Stromal cell of bone marrow (primary cell): ENCODE results near the gene HCLS1.
"Not testable (repeated sequence)": the region's sequence is repeated elsewhere in the genome, so short reads cannot be mapped to it uniquely, and the experiment has no call there.

Source experiments
- DNase-seq: peaks from one replicate; pipeline ENCODE4 v3.0.0-alpha.2; 2012; ENCODE audit warnings: low read depth

The HCLS1 gene

GRCh38 chr3:121658716-121659435 lies 1.8 kb downstream of the HCLS1 start:
- DNase-seq = no peak

GRCh38 chr3:121654493-121655385 lies 6.0 kb downstream of the HCLS1 start:
- DNase-seq = no peak

- DNase-seq = no peak
Observed at GRCh38 chr3:121651684-121652083, 9.0 kb downstream of the HCLS1 start.

- no peak for DNase-seq
Observed at GRCh38 chr3:121649645-121650044, 11.1 kb downstream of the HCLS1 start.

- no peak for DNase-seq
Observed at GRCh38 chr3:121648219-121648958, 12.3 kb downstream of the HCLS1 start.

GRCh38 chr3:121645054-121645453 lies 15.6 kb downstream of the HCLS1 start:
- DNase-seq = no peak

GRCh38 chr3:121642601-121643314 lies 17.9 kb downstream of the HCLS1 start:
- DNase-seq = no peak

- DNase-seq = no peak
Observed at GRCh38 chr3:121641127-121641526, 19.6 kb downstream of the HCLS1 start.

- DNase-seq = no peak
Observed at GRCh38 chr3:121637922-121638321, 22.8 kb downstream of the HCLS1 start.

- no peak for DNase-seq
Observed at GRCh38 chr3:121630355-121630754, 30.3 kb downstream of the HCLS1 start.

GRCh38 chr3:121629601-121630000 lies 31.1 kb downstream of the HCLS1 start:
- no peak for DNase-seq

GRCh38 chr3:121627622-121628021 lies 33.1 kb downstream of the HCLS1 start:
- DNase-seq = no peak

GRCh38 chr3:121627211-121627610 lies 33.5 kb downstream of the HCLS1 start:
- DNase-seq = no peak

GRCh38 chr3:121626495-121626894 lies 34.2 kb downstream of the HCLS1 start:
- DNase-seq = no peak

GRCh38 chr3:121624147-121624899 lies 36.4 kb downstream of the HCLS1 start:
- DNase-seq = no peak

GRCh38 chr3:121621491-121621890 lies 39.2 kb downstream of the HCLS1 start:
- DNase-seq = no peak

GRCh38 chr3:121619691-121620090 lies 41.0 kb downstream of the HCLS1 start:
- no peak for DNase-seq

- no peak for DNase-seq
Observed at GRCh38 chr3:121606106-121606505, 54.6 kb downstream of the HCLS1 start.

- DNase-seq = no peak
Observed at GRCh38 chr3:121604759-121605158, 55.9 kb downstream of the HCLS1 start.

GRCh38 chr3:121601212-121601812 lies 59.4 kb downstream of the HCLS1 start:
- DNase-seq = no peak

- DNase-seq = not testable (repeated sequence)
Observed at GRCh38 chr3:121599900-121600299, 60.8 kb downstream of the HCLS1 start.
